Measurements from ENCODE around the gene MAPK10.

The MAPK10 gene

DNA sequence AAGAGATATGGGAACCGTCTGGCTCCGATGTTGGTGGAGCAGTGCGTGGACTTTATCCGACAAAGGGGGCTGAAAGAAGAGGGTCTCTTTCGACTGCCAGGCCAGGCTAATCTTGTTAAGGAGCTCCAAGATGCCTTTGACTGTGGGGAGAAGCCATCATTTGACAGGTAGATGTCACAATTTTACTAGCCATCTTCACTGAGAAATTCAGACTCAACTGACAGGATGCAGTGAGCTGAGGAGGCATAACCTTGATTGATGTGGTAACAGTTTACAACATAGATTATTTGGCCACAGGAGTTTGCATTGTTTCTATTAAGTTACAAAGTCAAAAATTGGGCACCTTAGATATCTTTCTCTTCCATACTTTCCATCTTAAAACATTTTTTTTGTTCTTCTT lies 417.7 kb downstream of the MAPK10 start:
- Mint-ChIP-seq H3K36me3 (ENCODE audit: low read depth) (peaks cover 30% of the 10 kb centered on the region), H3K9me3 (peaks cover 9% of the 10 kb centered on the region), H3K27me3 (ENCODE audit: low read depth, poor library complexity) (no peaks in the 10 kb centered on the region), H3K4me3 (no peak overlapping the region), H3K27ac (peak overlapping the region; percentile 70), H3K4me1 (peaks cover 73% of the 10 kb centered on the region)
- TF ChIP-seq CTCF (IDR thresholded peaks at IDR 0.05), result no peak
- no peak for DNase-seq

DNA sequence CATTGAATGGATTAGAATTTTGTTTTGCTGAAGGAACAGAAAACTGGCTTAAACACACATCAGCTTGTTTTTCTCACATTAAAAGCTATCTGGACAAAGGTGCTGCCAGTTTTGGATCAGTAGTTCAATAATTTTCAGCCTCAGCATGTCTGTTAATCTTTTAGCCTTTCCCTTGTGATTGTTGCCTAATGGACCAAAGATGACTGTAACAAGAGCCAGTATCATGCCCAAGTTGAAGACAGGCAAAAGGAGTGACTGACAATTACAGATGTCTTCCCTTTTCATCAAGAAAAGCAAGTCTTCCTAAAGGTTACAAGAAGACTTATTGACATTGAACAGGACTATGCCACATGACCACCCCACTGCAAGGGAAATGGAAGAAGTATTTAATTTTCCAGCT lies 419.7 kb downstream of the MAPK10 start:
- no peaks in the 10 kb centered on the region for H3K27me3 Mint-ChIP-seq (ENCODE audit: low read depth, poor library complexity)
- peak overlapping the region; percentile 79 for H3K27ac Mint-ChIP-seq
- DNase-seq, result no peak
- TF ChIP-seq CTCF (IDR thresholded peaks at IDR 0.05), result no peak
- peaks cover 35% of the 10 kb centered on the region for H3K36me3 Mint-ChIP-seq (ENCODE audit: low read depth)
- peak overlapping the region; percentile 51 for H3K4me3 Mint-ChIP-seq
- H3K9me3 Mint-ChIP-seq, result peaks cover 9% of the 10 kb centered on the region
- H3K4me1 Mint-ChIP-seq, result peaks cover 70% of the 10 kb centered on the region
